ENCODE data around the gene METTL26.

DNA sequence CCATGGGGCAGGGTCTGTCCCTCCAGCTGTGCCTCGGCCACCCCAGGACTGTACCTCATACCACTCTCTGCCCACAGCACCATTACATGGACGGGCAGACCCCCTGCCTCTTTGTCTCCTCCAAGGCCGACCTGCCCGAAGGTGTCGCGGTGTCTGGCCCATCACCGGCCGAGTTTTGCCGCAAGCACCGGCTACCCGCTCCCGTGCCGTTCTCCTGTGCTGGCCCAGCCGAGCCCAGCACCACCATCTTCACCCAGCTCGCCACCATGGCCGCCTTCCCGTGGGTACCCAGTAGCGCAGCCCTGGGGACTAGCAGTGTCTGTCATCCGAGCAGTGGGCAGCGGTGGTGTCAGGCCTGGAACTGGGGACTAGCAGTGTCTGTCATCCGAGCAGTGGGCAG is 36.7 kb upstream of the METTL26 start:
- no peak for TF ChIP-seq GATA2 (IDR thresholded peaks at IDR 0.05; ENCODE audit: low read depth, low read length)
- TF ChIP-seq GATA3 (IDR thresholded peaks at IDR 0.05; ENCODE audit: low read depth, low read length), result no peak
